SK-N-SH (cell line): ENCODE results near the gene PPARGC1A. TPM values are rescaled to one million over a fixed set of nuclear protein-coding genes. Genes with fewer than 3 reads are reported as not detected.

Experiments
- CTCF ChIA-PET: fragments of 300-600, 350-600 bp; formaldehyde crosslinking; extraction: SDS; loops from one replicate; lab custom pipeline; 2021; lab: Yijun Ruan, JAX
- POLR2A ChIA-PET: fragments of 350-600 bp; sonication (Branson Sonifier 250); formaldehyde crosslinking; extraction: SDS; loops from one replicate; lab custom pipeline; 2020; ENCODE audit warnings: antibody characterized with exemption, inconsistent platforms; lab: Yijun Ruan, JAX
- DNase-seq: peaks from one replicate; pipeline ENCODE4 v3.0.0; 2012
- H2AFZ ChIP-seq: fragments of 200-600 bp; sonication (generic); 2 replicates; pipeline ENCODE4 v1.8.1; 2016; ENCODE audit warnings: antibody characterized with exemption, mild to moderate bottlenecking, low read depth
- H3F3A ChIP-seq: fragments of 200-600 bp; sonication (generic); replicated peaks from 2 replicates; pipeline ENCODE3; 2016; ENCODE audit warnings: antibody characterized with exemption, mild to moderate bottlenecking; ENCODE audit not compliant: insufficient read depth
- H3K27ac ChIP-seq, 2 experiments: fragments of 200-500 bp in 1 of 2; fragments of 200-600 bp in 1 of 2; sonication (Bioruptor generic) in 1 of 2; sonication (generic), shearing (Covaris generic) in 1 of 2; 2 replicates each; pipeline versions ENCODE4 v1.5.1 to v1.6.1; 2014 to 2016; ENCODE audit warnings: low read depth in 2 of 2, inconsistent platforms in 1 of 2, low read length in 1 of 2, mild to moderate bottlenecking in 1 of 2, mixed read lengths in 1 of 2
- H3K27me3 ChIP-seq: fragments of 200-600 bp; sonication (generic), shearing (Covaris generic); 2 replicates; pipeline ENCODE4 v1.6.1; 2016; ENCODE audit warnings: mixed run types; ENCODE audit not compliant: insufficient read depth
- H3K36me3 ChIP-seq, 2 experiments: fragments of 200-500 bp in 1 of 2; fragments of 200-600 bp in 1 of 2; sonication (Bioruptor generic) in 1 of 2; sonication (generic) in 1 of 2; replicated peaks in 1 of 2; 2 replicates each; pipeline versions ENCODE3 to v1.5.1; 2014 to 2016; ENCODE audit warnings: low read length in 1 of 2, mild to moderate bottlenecking in 1 of 2; ENCODE audit not compliant: insufficient read depth in 2 of 2, control insufficient read depth in 1 of 2
- H3K4me1 ChIP-seq, 2 experiments: fragments of 200-500 bp in 1 of 2; fragments of 200-600 bp in 1 of 2; sonication (Bioruptor generic) in 1 of 2; sonication (generic), shearing (Covaris generic) in 1 of 2; 2 replicates each; pipeline versions ENCODE4 v1.5.1 to v1.6.1; 2014 to 2016; ENCODE audit warnings: low read depth in 1 of 2, low read length in 1 of 2, mixed run types in 1 of 2; ENCODE audit not compliant: insufficient read depth in 2 of 2, control insufficient read depth in 1 of 2
- H3K4me2 ChIP-seq: fragments of 200-600 bp; sonication (generic), shearing (Covaris generic); 2 replicates; pipeline ENCODE4 v1.6.1; 2017; ENCODE audit warnings: mixed run types
- H3K4me3 ChIP-seq, 2 experiments: fragments of 200-500 bp in 1 of 2; fragments of 200-600 bp in 1 of 2; sonication (Bioruptor generic) in 1 of 2; sonication (generic), shearing (Covaris generic) in 1 of 2; 2 replicates each; pipeline versions ENCODE4 v1.5.1 to v1.8.1; 2014 to 2016; ENCODE audit warnings: low read depth in 2 of 2, inconsistent platforms in 1 of 2, low read length in 1 of 2, mild to moderate bottlenecking in 1 of 2, mixed read lengths in 1 of 2, moderate library complexity in 1 of 2
- H3K79me2 ChIP-seq: fragments of 200-600 bp; sonication (generic); 2 replicates; pipeline ENCODE4 v1.8.1; 2017; ENCODE audit warnings: mild to moderate bottlenecking; ENCODE audit not compliant: insufficient read depth
- H3K9ac ChIP-seq: fragments of 200-600 bp; sonication (generic); 2 replicates; pipeline ENCODE4 v1.6.1; 2017; ENCODE audit warnings: mixed run types
- H3K9me2 ChIP-seq: fragments of 200-600 bp; sonication (generic); 2 replicates; pipeline ENCODE4 v1.6.1; 2017; ENCODE audit warnings: mixed run types
- H3K9me3 ChIP-seq: fragments of 200-600 bp; sonication (generic); 2 replicates; pipeline ENCODE4 v1.6.1; 2017; ENCODE audit warnings: mixed run types, mild to moderate bottlenecking, moderate library complexity
- H4K20me1 ChIP-seq: fragments of 200-600 bp; sonication (generic); 2 replicates; pipeline ENCODE4 v1.6.1; 2017; ENCODE audit warnings: mild to moderate bottlenecking, mixed run types; ENCODE audit not compliant: insufficient read depth
- CHD2 ChIP-seq: fragments of 150-350 bp; IDR thresholded peaks from 2 replicates; pipeline ENCODE4 v1.6.1; 2018; ENCODE audit warnings: low read length; ENCODE audit not compliant: partially characterized antibody
- ELF1 ChIP-seq: IDR thresholded peaks from 2 replicates; pipeline ENCODE4 v1.4.0; 2012
- EP300 ChIP-seq, 2 experiments: IDR thresholded peaks; 2 replicates each; pipeline versions ENCODE4 v1.4.0 to v1.6.1; 2012; ENCODE audit warnings: borderline replicate concordance in 1 of 2, low read depth in 1 of 2, low read length in 1 of 2
- FOSL2 ChIP-seq: IDR thresholded peaks from 2 replicates; pipeline ENCODE4 v1.4.0; 2012; ENCODE audit warnings: low read depth, mild to moderate bottlenecking, moderate library complexity, borderline replicate concordance
- FOXJ3 ChIP-seq: sonication (generic); formaldehyde crosslinking; IDR thresholded peaks from 2 replicates; pipeline ENCODE4 v1.5.1; 2020; ENCODE audit warnings: mild to moderate bottlenecking, missing genetic modification reagents
- FOXM1 ChIP-seq: IDR thresholded peaks from 2 replicates; pipeline ENCODE4 v1.4.0; 2012; ENCODE audit warnings: low read depth, mild to moderate bottlenecking
- GABPA ChIP-seq: IDR thresholded peaks from 2 replicates; pipeline ENCODE4 v1.4.0; 2012; ENCODE audit warnings: low read depth, mild to moderate bottlenecking
- GATA2 ChIP-seq: sonication (generic); formaldehyde crosslinking; IDR thresholded peaks from 2 replicates; pipeline ENCODE4 v1.5.0; 2020; ENCODE audit warnings: mild to moderate bottlenecking, missing genetic modification reagents
- IRF3 ChIP-seq: fragments of 150-350 bp; IDR thresholded peaks from 2 replicates; pipeline ENCODE4 v1.6.1; 2016; ENCODE audit warnings: mild to moderate bottlenecking, low read depth, low read length
- JUND ChIP-seq: IDR thresholded peaks from 2 replicates; pipeline ENCODE4 v1.4.0; 2012
- MAX ChIP-seq: IDR thresholded peaks from 2 replicates; pipeline ENCODE4 v1.4.0; 2012; ENCODE audit warnings: low read depth
- MEF2A ChIP-seq: IDR thresholded peaks from 2 replicates; pipeline ENCODE4 v1.4.0; 2012; ENCODE audit warnings: low read depth, borderline replicate concordance
- NFIC ChIP-seq: IDR thresholded peaks from 2 replicates; pipeline ENCODE4 v1.4.0; 2012; ENCODE audit warnings: borderline replicate concordance
- POLR2AphosphoS5 ChIP-seq: IDR thresholded peaks from 2 replicates; pipeline ENCODE4 v1.6.1; 2012; ENCODE audit warnings: low read depth, low read length
- RAD21 ChIP-seq: IDR thresholded peaks from 2 replicates; pipeline ENCODE4 v1.6.1; 2012; ENCODE audit warnings: mild to moderate bottlenecking, low read length
- RCOR1 ChIP-seq: fragments of 150-350 bp; IDR thresholded peaks from 2 replicates; pipeline ENCODE4 v1.6.1; 2017; ENCODE audit warnings: antibody characterized with exemption, low read length
- REST ChIP-seq: IDR thresholded peaks from 2 replicates; pipeline ENCODE4 v1.6.1; 2012; ENCODE audit warnings: mild to moderate bottlenecking, low read depth, low read length, moderate library complexity
- RXRA ChIP-seq: IDR thresholded peaks from 2 replicates; pipeline ENCODE4 v1.4.0; 2012; ENCODE audit warnings: low read depth, mild to moderate bottlenecking, borderline replicate concordance
- SMC3 ChIP-seq: IDR thresholded peaks from 2 replicates; pipeline ENCODE4 v1.6.1; 2012; ENCODE audit warnings: low read depth, low read length, improper control_type of control experiment
- TCF12 ChIP-seq: IDR thresholded peaks from 2 replicates; pipeline ENCODE4 v1.4.0; 2012
- USF2 ChIP-seq: fragments of 150-350 bp; IDR thresholded peaks from 2 replicates; pipeline ENCODE4 v1.6.1; 2017; ENCODE audit warnings: antibody characterized with exemption, low read length, low read depth, borderline replicate concordance
- YY1 ChIP-seq: IDR thresholded peaks from 2 replicates; pipeline ENCODE4 v1.4.0; 2012; ENCODE audit warnings: low read depth, mild to moderate bottlenecking
- WGBS: methylation state at CpG from one replicate; pipeline ENCODE4 v1.1.6; 2017; ENCODE audit warnings: low lambda C conversion rate; 5-methylcytosine and 5-hydroxymethylcytosine counted together
- polyA plus RNA-seq, 3 experiments: library from polyadenylated mRNA; depleted of rRNA; stranded (reverse); fragments of >200 nt; gene quantifications; 2 replicates each; pipeline ENCODE4 v1.2.3, GENCODE V29; 2012
- TF ChIP-seq, protein P1 (sequence below): fragments of 200-600 bp; sonication (generic); IDR thresholded peaks from 2 replicates; pipeline ENCODE4 v1.6.1; 2017; ENCODE audit warnings: antibody characterized with exemption, mild to moderate bottlenecking, moderate library complexity

Gene PPARGC1A
- polyA plus RNA-seq, 1 of the 3 experiments (the other 2 are of a cell fraction) = 0.07 TPM

- H3K9me3 ChIP-seq = no peaks in the 10 kb centered on the region
- H3K79me2 ChIP-seq = no peaks in the 10 kb centered on the region
- POLR2A ChIA-PET = no interaction called here
- H3K27me3 ChIP-seq = no peaks in the 10 kb centered on the region
- no peaks in the 10 kb centered on the region for H4K20me1 ChIP-seq
- H3K36me3 ChIP-seq = no peaks in the 10 kb centered on the region
- no peak for DNase-seq
- H3K27ac ChIP-seq = no peak overlapping the region
- no peak overlapping the region for H2AFZ ChIP-seq
- no peaks in the 10 kb centered on the region for H3K4me1 ChIP-seq
- no peak overlapping the region for H3K4me3 ChIP-seq
- no peak overlapping the region for H3K4me2 ChIP-seq
- no peak for TF ChIP-seq FOSL2
- TF ChIP-seq RAD21 = no peak
- TF ChIP-seq CHD2 = no peak
- no peak for TF ChIP-seq FOXJ3 (CRISPR knock-in tag)
- TF ChIP-seq USF2 = no peak
- no peak for TF ChIP-seq SMC3
- no peak for TF ChIP-seq IRF3
- TF ChIP-seq GATA2 = no peak
- TF ChIP-seq MAX = no peak
- no peak for TF ChIP-seq ELF1
- no peak for TF ChIP-seq GABPA
- no peak for TF ChIP-seq MEF2A
- TF ChIP-seq EP300 (IDR thresholded peaks at IDR 0.05; ENCODE audit: borderline replicate concordance in 1 of 2, low read depth in 1 of 2, low read length in 1 of 2) = no peak
- no peak for TF ChIP-seq RXRA
- TF ChIP-seq YY1 = no peak
- CTCF ChIA-PET = no interaction called here
- WGBS = 37% methylated on average over 3 of the region's 3 CpGs
- no peaks in the 10 kb centered on the region for H3F3A ChIP-seq
- no peaks in the 10 kb centered on the region for H3K9me2 ChIP-seq
- no peak overlapping the region for H3K9ac ChIP-seq
Observed at GRCh38 chr4:23838607-23839006, 51.2 kb downstream of the PPARGC1A start.

GRCh38 chr4:23838131-23838530, 51.7 kb downstream of the PPARGC1A start:
- H2AFZ ChIP-seq = no peak overlapping the region
- no peak overlapping the region for H3K4me2 ChIP-seq
- H3K4me1 ChIP-seq = no peaks in the 10 kb centered on the region
- H3F3A ChIP-seq = no peaks in the 10 kb centered on the region
- no peaks in the 10 kb centered on the region for H3K27me3 ChIP-seq
- no peaks in the 10 kb centered on the region for H4K20me1 ChIP-seq
- H3K36me3 ChIP-seq = no peaks in the 10 kb centered on the region
- WGBS = 30% methylated on average over 3 of the region's 3 CpGs
- DNase-seq = no peak
- no peaks in the 10 kb centered on the region for H3K9me3 ChIP-seq
- H3K4me3 ChIP-seq = no peak overlapping the region
- ChIA-PET POLR2A (no interaction called here), CTCF (no interaction called here)
- H3K9me2 ChIP-seq = no peaks in the 10 kb centered on the region
- H3K79me2 ChIP-seq = no peaks in the 10 kb centered on the region
- no peak overlapping the region for H3K9ac ChIP-seq
- no peak overlapping the region for H3K27ac ChIP-seq
- TF ChIP-seq NFIC = no peak
- no peak for TF ChIP-seq POLR2AphosphoS5
- no peak for TF ChIP-seq FOXJ3 (CRISPR knock-in tag)
- no peak for TF ChIP-seq RCOR1
- TF ChIP-seq JUND = no peak
- TF ChIP-seq SMC3 = no peak
- no peak for TF ChIP-seq YY1
- TF ChIP-seq FOXM1 = no peak
- TF ChIP-seq, protein P1, sequence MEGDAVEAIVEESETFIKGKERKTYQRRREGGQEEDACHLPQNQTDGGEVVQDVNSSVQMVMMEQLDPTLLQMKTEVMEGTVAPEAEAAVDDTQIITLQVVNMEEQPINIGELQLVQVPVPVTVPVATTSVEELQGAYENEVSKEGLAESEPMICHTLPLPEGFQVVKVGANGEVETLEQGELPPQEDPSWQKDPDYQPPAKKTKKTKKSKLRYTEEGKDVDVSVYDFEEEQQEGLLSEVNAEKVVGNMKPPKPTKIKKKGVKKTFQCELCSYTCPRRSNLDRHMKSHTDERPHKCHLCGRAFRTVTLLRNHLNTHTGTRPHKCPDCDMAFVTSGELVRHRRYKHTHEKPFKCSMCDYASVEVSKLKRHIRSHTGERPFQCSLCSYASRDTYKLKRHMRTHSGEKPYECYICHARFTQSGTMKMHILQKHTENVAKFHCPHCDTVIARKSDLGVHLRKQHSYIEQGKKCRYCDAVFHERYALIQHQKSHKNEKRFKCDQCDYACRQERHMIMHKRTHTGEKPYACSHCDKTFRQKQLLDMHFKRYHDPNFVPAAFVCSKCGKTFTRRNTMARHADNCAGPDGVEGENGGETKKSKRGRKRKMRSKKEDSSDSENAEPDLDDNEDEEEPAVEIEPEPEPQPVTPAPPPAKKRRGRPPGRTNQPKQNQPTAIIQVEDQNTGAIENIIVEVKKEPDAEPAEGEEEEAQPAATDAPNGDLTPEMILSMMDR = no peak
- TF ChIP-seq RXRA = no peak
- TF ChIP-seq GATA2 = no peak
- no peak for TF ChIP-seq TCF12
- TF ChIP-seq MAX = no peak
- TF ChIP-seq REST = no peak
- TF ChIP-seq MEF2A = no peak
